Measurements from ENCODE around the gene PSME3. TPM values are rescaled to one million over a fixed set of nuclear protein-coding genes. Genes with fewer than 3 reads are reported as not detected.

PSME3 gene
- total RNA-seq, 1 donor from 2014 or later, result 164 TPM

GRCh38 chr17:42889809-42890208, 56.6 kb downstream of the PSME3 start:
- Histone ChIP-seq H3K4me3 (ENCODE audit: low read depth, low read length) (no peak overlapping the region), H3K27me3 (ENCODE audit: control insufficient read depth, insufficient read depth, low read length) (no peaks in the 10 kb centered on the region), H3K36me3 (ENCODE audit: control insufficient read depth, insufficient read depth, low read length) (no peaks in the 10 kb centered on the region)
- no peak for TF ChIP-seq CTCF (IDR thresholded peaks at IDR 0.05; ENCODE audit: insufficient read depth, low read length, poor library complexity, severe bottlenecking)
- DNase-seq (ENCODE audit: low read depth), result no peak

GRCh38 chr17:42891539-42892152, 58.4 kb downstream of the PSME3 start:
- no peak overlapping the region for H3K4me3 ChIP-seq (ENCODE audit: low read depth, low read length)
- no peak for DNase-seq (ENCODE audit: low read depth)
- H3K36me3 ChIP-seq (ENCODE audit: control insufficient read depth, insufficient read depth, low read length), result no peaks in the 10 kb centered on the region
- no peak for TF ChIP-seq CTCF (IDR thresholded peaks at IDR 0.05; ENCODE audit: insufficient read depth, low read length, poor library complexity, severe bottlenecking)
- H3K27me3 ChIP-seq (ENCODE audit: control insufficient read depth, insufficient read depth, low read length), result no peaks in the 10 kb centered on the region

- Histone ChIP-seq H3K36me3 (ENCODE audit: control insufficient read depth, insufficient read depth, low read length) (no peaks in the 10 kb centered on the region), H3K27me3 (ENCODE audit: control insufficient read depth, insufficient read depth, low read length) (no peaks in the 10 kb centered on the region), H3K4me3 (ENCODE audit: low read depth, low read length) (no peak overlapping the region)
- DNase-seq (ENCODE audit: low read depth), result no peak
- TF ChIP-seq CTCF (IDR thresholded peaks at IDR 0.05; ENCODE audit: insufficient read depth, low read length, poor library complexity, severe bottlenecking), result no peak
Measured at GRCh38 chr17:42893359-42893758, 60.2 kb downstream of the PSME3 start.

Other genes with a start within 250 kb of the PSME3 start
- 64.9 and 68.2 TPM in 2 replicates for gene RETREG3, start 224.0 kb upstream of the PSME3 start, total RNA-seq
- 37.6 and 56.1 TPM in 2 replicates for gene TUBG1, start 223.7 kb upstream of the PSME3 start, total RNA-seq
- 11.3 and 15.0 TPM in 2 replicates for gene TUBG2, start 174.1 kb upstream of the PSME3 start, total RNA-seq
- 10.2 and 11.2 TPM in 2 replicates for gene PLEKHH3, start 156.4 kb upstream of the PSME3 start, total RNA-seq
- 3.1 and 8.9 TPM in 2 replicates for gene CCR10, start 151.6 kb upstream of the PSME3 start, total RNA-seq
- 5.8 and 7.0 TPM in 2 replicates for gene CNTNAP1, start 150.9 kb upstream of the PSME3 start, total RNA-seq
- 14.7 and 22.5 TPM in 2 replicates for gene EZH1, start 88.4 kb upstream of the PSME3 start, total RNA-seq
- gene RAMP2, start 72.2 kb upstream of the PSME3 start, total RNA-seq, result 1.3 and 5.3 TPM in 2 replicates
- 131 and 144 TPM in 2 replicates for gene VPS25, start 59.9 kb upstream of the PSME3 start, total RNA-seq
- 0.67 and 0.96 TPM in 2 replicates for gene WNK4, start 52.8 kb upstream of the PSME3 start, total RNA-seq
- 48.3 and 49.4 TPM in 2 replicates for gene COA3, start 34.7 kb upstream of the PSME3 start, total RNA-seq
- 0.21 TPM in 1 of 2 replicates, not detected in the other for gene CNTD1, start 34.5 kb upstream of the PSME3 start, total RNA-seq
- 100 and 112 TPM in 2 replicates for gene BECN1, start 9.1 kb upstream of the PSME3 start, total RNA-seq
- gene AOC2, start 11.2 kb downstream of the PSME3 start, total RNA-seq, result 2.7 and 3.7 TPM in 2 replicates
- 0.08 and 0.55 TPM in 2 replicates for gene AOC3, start 17.8 kb downstream of the PSME3 start, total RNA-seq
- gene G6PC1, start 67.4 kb downstream of the PSME3 start, total RNA-seq, result not detected in 2 replicates
- 33.6 and 40.0 TPM in 2 replicates for gene AARSD1, start 131.1 kb downstream of the PSME3 start, total RNA-seq
- 1.2 and 1.6 TPM in 2 replicates for gene PTGES3L, start 146.7 kb downstream of the PSME3 start, total RNA-seq
- gene RUNDC1, start 147.2 kb downstream of the PSME3 start, total RNA-seq, result 13.2 and 20.1 TPM in 2 replicates
- gene RPL27, start 165.0 kb downstream of the PSME3 start, total RNA-seq, result 1,478 and 1,940 TPM in 2 replicates
- 9.7 and 11.5 TPM in 2 replicates for gene IFI35, start 173.4 kb downstream of the PSME3 start, total RNA-seq
- 398 and 429 TPM in 2 replicates for gene VAT1, start 189.0 kb downstream of the PSME3 start, total RNA-seq
- 0.63 and 0.96 TPM in 2 replicates for gene RND2, start 191.8 kb downstream of the PSME3 start, total RNA-seq